Lower leg skin (tissue), 4 donors: ENCODE data around the gene PCDHGA1. TPM values are rescaled to one million over a fixed set of nuclear protein-coding genes. Genes with fewer than 3 reads are reported as not detected.

ENCODE experiments used
- DNase-seq, 2 donors: peaks; one replicate each; pipeline ENCODE4 v3.0.0-alpha.2; 2019; ENCODE audit warnings: low spot score in 2 of 2
- H3K4me3 ChIP-seq: fragments of 200-600 bp; sonication (generic); 2 replicates; pipeline ENCODE4 v1.5.1; 2017; ENCODE audit warnings: mild to moderate bottlenecking, low read depth; ENCODE audit not compliant: poor library complexity, severe bottlenecking
- CTCF ChIP-seq, 3 donors: fragments of 450-650 bp; IDR thresholded peaks; one replicate each; pipeline ENCODE4 v1.5.1; 2016; ENCODE audit warnings: antibody characterized with exemption in 3 of 3, mild to moderate bottlenecking in 3 of 3, moderate library complexity in 2 of 3
- POLR2A ChIP-seq, 2 donors: fragments of 450-650 bp; IDR thresholded peaks; one replicate each; pipeline ENCODE4 v1.6.1; 2016 to 2017; ENCODE audit warnings: antibody characterized with exemption in 2 of 2, mild to moderate bottlenecking in 1 of 2, moderate library complexity in 1 of 2
- WGBS, 2 donors: methylation state at CpG; one replicate each; pipeline ENCODE4 v1.1.5; 2018; 5-methylcytosine and 5-hydroxymethylcytosine counted together
- intact Hi-C: fragments of 100-400 bp; cut with DNase I; formaldehyde crosslinking; loops from one replicate; pipeline ENCODE4 v1.15.0; 2023; ENCODE audit warnings: low total_unique reads
- total RNA-seq, 4 donors: library from RNA; depleted of rRNA; stranded (reverse); fragments of >200 nt; gene quantifications; one replicate each; pipeline ENCODE4 v1.1.0, GENCODE V29; 2016

Gene PCDHGA1
- total RNA-seq, 4 donors from 2014 or later, result 0.52 to 0.54 (median 0.53) TPM; not detected in 1

GRCh38 chr5:141349917-141350619 lies 19.8 kb downstream of the PCDHGA1 start, which contains the start of gene PCDHGB1:
Gene PCDHGB1 (plus strand): TSS chr5:141350099. CDS start chr5:141350261, 162 bp downstream.
- H3K4me3 ChIP-seq, result no peak within 1 kb of the TSS
- 21 to 25% methylated on average over 29 of the region's 29 CpGs for WGBS, 2 donors
- DNase-seq, result peak in 1 of 2 donors; percentile 82
- no peak for TF ChIP-seq POLR2A (IDR thresholded peaks at IDR 0.05)
- intact Hi-C loops, result loop anchor here (2.0 kb wide), 1 partner anchor 49 kb away; no protein-coding TSS in a partner anchor

GRCh38 chr5:141351591-141351990 lies 21.3 kb downstream of the PCDHGA1 start:
- H3K4me3 ChIP-seq, result no peak overlapping the region
- DNase-seq, result no peak
- WGBS, 2 donors, result 40 to 50% methylated on average over 17 to 22 of the region's 36 CpGs
- TF ChIP-seq POLR2A (IDR thresholded peaks at IDR 0.05), result no peak
- TF ChIP-seq CTCF (IDR thresholded peaks at IDR 0.05), result no peak
- intact Hi-C loops, result no loop called here

GRCh38 chr5:141354900-141355469 lies 24.7 kb downstream of the PCDHGA1 start, which contains the start of gene PCDHGA4:
Gene PCDHGA4 (plus strand): TSS chr5:141355021. CDS start chr5:141355108, 87 bp downstream.
- 17 to 21% methylated on average over 18 to 28 of the region's 29 CpGs for WGBS, 2 donors
- no peak for DNase-seq
- no peak within 1 kb of the TSS for H3K4me3 ChIP-seq
- no peak for TF ChIP-seq CTCF (IDR thresholded peaks at IDR 0.05)
- TF ChIP-seq POLR2A (IDR thresholded peaks at IDR 0.05), result no peak
- intact Hi-C loops, result no loop called here

- H3K4me3 ChIP-seq, result no peak overlapping the region
- 54 to 56% methylated on average over 24 of the region's 24 CpGs for WGBS, 2 donors
- no peak for DNase-seq
- intact Hi-C loops, result no loop called here
- TF ChIP-seq CTCF (IDR thresholded peaks at IDR 0.05) (no peak), POLR2A (IDR thresholded peaks at IDR 0.05) (no peak)
Measured at GRCh38 chr5:141355641-141356040, 25.3 kb downstream of the PCDHGA1 start.

- 76 to 77% methylated on average over 5 of the region's 5 CpGs for WGBS, 2 donors
- TF ChIP-seq POLR2A (IDR thresholded peaks at IDR 0.05) (no peak), CTCF (IDR thresholded peaks at IDR 0.05) (no peak)
- no peak for DNase-seq
- no peak overlapping the region for H3K4me3 ChIP-seq
- intact Hi-C loops, result no loop called here
Measured at GRCh38 chr5:141356133-141356532, 25.8 kb downstream of the PCDHGA1 start.

DNA sequence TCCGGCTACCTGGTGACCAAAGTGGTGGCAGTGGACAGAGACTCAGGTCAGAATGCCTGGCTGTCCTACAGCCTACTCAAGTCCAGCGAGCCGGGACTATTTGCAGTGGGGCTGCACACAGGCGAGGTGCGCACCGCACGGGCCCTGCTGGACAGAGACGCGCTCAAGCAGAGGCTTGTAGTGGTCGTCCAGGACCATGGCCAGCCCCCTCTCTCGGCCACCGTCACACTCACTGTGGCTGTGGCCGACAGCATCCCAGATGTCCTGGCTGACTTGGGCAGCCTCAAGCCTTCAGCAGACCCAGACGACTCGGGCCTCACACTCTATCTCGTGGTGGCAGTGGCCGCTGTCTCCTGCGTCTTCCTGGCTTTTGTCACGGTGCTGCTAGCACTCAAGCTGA lies 26.6 kb downstream of the PCDHGA1 start:
- intact Hi-C loops, result no loop called here
- no peak for TF ChIP-seq CTCF (IDR thresholded peaks at IDR 0.05)
- no peak for TF ChIP-seq POLR2A (IDR thresholded peaks at IDR 0.05)
- 40 to 49% methylated on average over 11 to 15 of the region's 19 CpGs for WGBS, 2 donors
- H3K4me3 ChIP-seq, result no peak overlapping the region
- no peak for DNase-seq
